Keratinocyte (primary cell): ENCODE data around the gene TEAD3. TPM values are rescaled to one million over a fixed set of nuclear protein-coding genes. Genes with fewer than 3 reads are reported as not detected.

Source experiments
- DNase-seq: peaks from one replicate; pipeline ENCODE4 v3.0.0-alpha.2; 2011; ENCODE audit warnings: low read depth, missing footprints, low spot score
- FAIRE-seq: peaks from 2 replicates; lab custom pipeline; 2011; peaks lifted over from hg19 to GRCh38; lab: Jason Lieb, UNC
- H2AFZ ChIP-seq: 2 replicates; pipeline ENCODE4 v1.6.0; 2012; ENCODE audit warnings: low read length, control low read depth, inconsistent platforms; ENCODE audit not compliant: control insufficient read depth
- H3K27ac ChIP-seq: 2 replicates; pipeline ENCODE4 v1.5.1; 2011; ENCODE audit warnings: low read length; ENCODE audit not compliant: control insufficient read depth, insufficient read depth
- H3K27me3 ChIP-seq: 3 replicates; pipeline ENCODE4 v1.6.0; 2011; ENCODE audit warnings: low read length; ENCODE audit not compliant: control insufficient read depth, insufficient read depth; ENCODE audit errors: extremely low read depth
- H3K36me3 ChIP-seq, 2 experiments: 2 replicates in 1 of 2; 3 replicates in 1 of 2; pipeline ENCODE4 v1.5.1; 2011; ENCODE audit warnings: low read length in 2 of 2, mild to moderate bottlenecking in 1 of 2; ENCODE audit not compliant: control insufficient read depth in 2 of 2, insufficient read depth in 2 of 2; ENCODE audit errors: extremely low read depth in 1 of 2
- H3K4me1 ChIP-seq: 3 replicates; pipeline ENCODE4 v1.5.1; 2011; ENCODE audit warnings: low read length; ENCODE audit not compliant: control insufficient read depth, insufficient read depth; ENCODE audit errors: extremely low read depth
- H3K4me2 ChIP-seq: 3 replicates; pipeline ENCODE4 v1.6.0; 2011; ENCODE audit warnings: low read depth, low read length; ENCODE audit not compliant: control insufficient read depth, insufficient read depth; ENCODE audit errors: extremely low read depth
- H3K4me3 ChIP-seq, 3 experiments: fragments of 200-600 bp in 1 of 3; sonication (generic) in 1 of 3; 2 replicates in 2 of 3; 3 replicates in 1 of 3; pipeline ENCODE4 v1.5.1; 2011 to 2016; ENCODE audit warnings: low read length in 3 of 3, mild to moderate bottlenecking in 3 of 3, control low read depth in 2 of 3, inconsistent platforms in 1 of 3, low read depth in 1 of 3, mixed read lengths in 1 of 3, mixed run types in 1 of 3, moderate library complexity in 1 of 3; ENCODE audit not compliant: control insufficient read depth in 2 of 3, insufficient read depth in 2 of 3; ENCODE audit errors: extremely low read depth in 1 of 3
- H3K79me2 ChIP-seq: 2 replicates; pipeline ENCODE4 v1.6.0; 2012; ENCODE audit warnings: low read length; ENCODE audit not compliant: control insufficient read depth, insufficient read depth
- H3K9ac ChIP-seq: 3 replicates; pipeline ENCODE4 v1.6.0; 2011; ENCODE audit warnings: low read length; ENCODE audit not compliant: control insufficient read depth, insufficient read depth; ENCODE audit errors: extremely low read depth
- H3K9me1 ChIP-seq: 3 replicates; pipeline ENCODE4 v1.6.0; 2011; ENCODE audit warnings: low read length; ENCODE audit not compliant: control insufficient read depth, insufficient read depth; ENCODE audit errors: extremely low read depth
- H3K9me3 ChIP-seq: 2 replicates; pipeline ENCODE4 v1.5.1; 2012; ENCODE audit warnings: low read depth, low read length; ENCODE audit not compliant: control insufficient read depth
- H4K20me1 ChIP-seq: 3 replicates; pipeline ENCODE4 v1.6.0; 2011; ENCODE audit warnings: low read length; ENCODE audit not compliant: control insufficient read depth, insufficient read depth; ENCODE audit errors: extremely low read depth
- CTCF ChIP-seq, 3 experiments: IDR thresholded peaks in 1 of 3; conservative IDR thresholded peaks in 1 of 3; optimal IDR thresholded peaks in 1 of 3; 2 replicates in 2 of 3; 3 replicates in 1 of 3; pipeline versions ENCODE3 to v1.5.1; 2011; ENCODE audit warnings: low read length in 3 of 3, mild to moderate bottlenecking in 3 of 3, moderate library complexity in 2 of 3, control low read depth in 1 of 3, inconsistent platforms in 1 of 3; ENCODE audit not compliant: insufficient read depth in 2 of 3; ENCODE audit errors: extremely low read depth in 1 of 3
- EZH2 ChIP-seq: IDR thresholded peaks from one replicate; pipeline ENCODE4 v1.6.1; 2012; ENCODE audit warnings: inconsistent platforms, mild to moderate bottlenecking, low read length, moderate library complexity
- dilution Hi-C: fragments of 300-500 bp; cut with MboI; formaldehyde crosslinking; loops from one replicate; pipeline ENCODE4 v1.7.0; 2020; ENCODE audit warnings: low sequenced_read_pairs; ENCODE audit not compliant: extremely low pct_ligation_motif_present
- polyA plus RNA-seq, 5 experiments: library from polyadenylated mRNA; depleted of rRNA in 3 of 5; stranded (reverse) in 3 of 5; stranded (forward) in 1 of 5; unstranded in 1 of 5; fragments of >200 nt; gene quantifications; 1 replicate in 1 of 5; 2 replicates in 3 of 5; 3 replicates in 1 of 5; pipeline versions ENCODE4 v1.2.1 to v1.2.3, GENCODE V29; 2011 to 2012; ENCODE audit warnings: missing spikeins in 2 of 5, low read depth in 1 of 5, low replicate concordance in 1 of 5

Gene TEAD3
- polyA plus RNA-seq, 1 donor (not counting 4 experiments of a cell fraction or from before 2014, with no cell fraction given): 5.7 TPM

DNA sequence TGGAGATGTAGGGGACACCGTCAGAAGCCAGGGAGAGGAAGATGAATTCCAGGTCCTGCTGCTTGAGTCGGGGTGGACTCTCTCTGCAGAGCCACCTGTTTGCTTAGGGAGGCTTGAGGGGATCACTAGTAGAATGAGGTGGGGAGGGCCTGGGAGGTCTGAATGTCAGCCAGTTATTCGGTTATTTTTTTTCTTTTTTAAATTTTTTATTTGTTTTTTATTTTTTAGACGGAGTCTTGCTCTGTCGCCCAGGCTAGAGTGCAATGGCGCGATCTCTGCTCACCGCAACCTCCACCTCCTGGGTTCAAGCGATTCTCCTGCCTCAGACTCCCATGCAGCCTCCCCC lies 8.4 kb downstream of the TEAD3 start:
- Histone ChIP-seq H3K27me3 (no peaks in the 10 kb centered on the region), H3K36me3 (peaks cover 1 to 2% of the 10 kb centered on the region in 2 experiments), H3K9me1 (no peaks in the 10 kb centered on the region), H2AFZ (no peak overlapping the region), H3K9ac (peak overlapping the region; percentile 52), H3K4me1 (peaks cover 69% of the 10 kb centered on the region), H3K79me2 (peaks cover 25% of the 10 kb centered on the region), H4K20me1 (no peaks in the 10 kb centered on the region), H3K4me3 (peak overlapping the region in 1 of 3 experiments; percentile 2), H3K4me2 (peak overlapping the region; percentile 56), H3K9me3 (no peaks in the 10 kb centered on the region), H3K27ac (peak overlapping the region; percentile 99)
- dilution Hi-C loops: no loop called here
- FAIRE-seq: no peak
- no peak for TF ChIP-seq EZH2
- TF ChIP-seq CTCF (optimal IDR thresholded peaks at IDR 0.05 in 1 of 3, IDR thresholded peaks at IDR 0.05 in 1 of 3, conservative IDR thresholded peaks at IDR 0.05 in 1 of 3; ENCODE audit: extremely low read depth in 1 of 3, insufficient read depth in 2 of 3, low read length in 3 of 3): no peak
- DNase-seq: no peak

DNA sequence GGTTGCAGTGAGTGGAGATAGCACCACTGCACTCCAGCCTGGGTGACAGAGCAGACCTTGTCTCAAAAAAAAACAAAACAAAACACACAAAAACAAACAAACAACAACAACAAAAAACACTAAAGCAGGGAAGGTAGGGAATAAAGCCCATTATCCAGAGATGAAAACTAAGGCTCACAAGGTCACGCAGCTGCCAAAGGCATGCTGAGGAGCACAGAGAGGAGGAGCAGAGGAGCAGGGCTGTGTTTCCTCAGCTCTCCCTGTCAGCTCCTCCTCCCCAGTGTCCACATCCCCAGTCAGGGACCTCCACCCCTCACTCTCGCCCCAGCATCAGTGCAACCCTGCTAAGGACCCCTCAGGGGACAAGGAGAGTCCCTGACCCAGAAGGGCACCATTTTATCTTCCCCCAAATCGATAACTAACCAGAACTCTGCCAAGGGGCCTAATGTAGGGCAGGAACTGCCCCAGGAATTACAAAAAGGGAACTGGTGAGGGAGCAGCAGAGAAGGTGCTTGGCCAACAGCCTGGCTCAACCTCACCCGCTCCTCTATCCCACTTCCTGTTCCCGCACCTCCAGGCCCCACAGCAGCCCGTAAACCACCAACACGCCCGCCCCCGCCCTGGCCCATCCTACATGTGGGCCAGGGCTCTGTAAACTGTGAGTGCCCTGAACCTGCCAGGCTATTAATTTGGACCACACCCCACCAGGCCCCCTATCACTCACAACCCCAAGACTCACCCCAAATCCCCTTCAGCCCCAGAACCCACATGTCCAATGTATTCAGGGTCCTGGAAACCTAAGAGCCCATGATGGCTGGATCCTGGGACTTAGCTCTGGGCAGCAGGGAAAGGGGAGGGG lies 9.0 kb downstream of the TEAD3 start:
- Histone ChIP-seq H3K4me1 (peaks cover 68% of the 10 kb centered on the region), H3K4me2 (peak overlapping the region; percentile 56), H2AFZ (no peak overlapping the region), H3K79me2 (peaks cover 20% of the 10 kb centered on the region), H4K20me1 (no peaks in the 10 kb centered on the region), H3K27me3 (no peaks in the 10 kb centered on the region), H3K9me1 (no peaks in the 10 kb centered on the region), H3K9ac (peak overlapping the region; percentile 52), H3K9me3 (no peaks in the 10 kb centered on the region), H3K27ac (peak overlapping the region; percentile 99), H3K36me3 (no peaks in the 10 kb centered on the region), H3K4me3 (peak overlapping the region in 1 of 3 experiments; percentile 2)
- TF ChIP-seq CTCF (optimal IDR thresholded peaks at IDR 0.05 in 1 of 3, IDR thresholded peaks at IDR 0.05 in 1 of 3, conservative IDR thresholded peaks at IDR 0.05 in 1 of 3; ENCODE audit: extremely low read depth in 1 of 3, insufficient read depth in 2 of 3, low read length in 3 of 3) (no peak), EZH2 (no peak)
- FAIRE-seq (peak; percentile 29), DNase-seq (no peak)
- dilution Hi-C loops: no loop called here
